ENCODE data around the gene PDCD1. TPM values are rescaled to one million over a fixed set of nuclear protein-coding genes. Genes with fewer than 3 reads are reported as not detected.

PDCD1 gene
- total and polyA plus RNA-seq, 7 experiments from 2014 or later: 0.24 to 9.4 (median 0.85) TPM; not detected in 2

GRCh38 chr2:241853651-241854341 lies 4.9 kb downstream of the PDCD1 start:
- Histone ChIP-seq H3K9me3 (ENCODE audit: control insufficient read depth in 2 of 3, low read length in 3 of 3) (no peaks in the 10 kb centered on the region), H3K4me3 (ENCODE audit: low read length) (no peak overlapping the region), H3K4me1 (ENCODE audit: control insufficient read depth in 2 of 2, insufficient read depth in 2 of 2, low read length in 2 of 2) (peaks cover 8% of the 10 kb centered on the region in 2 donors), H3K27me3 (ENCODE audit: control insufficient read depth in 2 of 2, insufficient read depth in 2 of 2, low read length in 2 of 2) (no peaks in the 10 kb centered on the region), H3K27ac (ENCODE audit: low read depth, low read length) (no peak overlapping the region), H3K36me3 (ENCODE audit: control insufficient read depth in 2 of 3, insufficient read depth in 3 of 3, low read length in 3 of 3) (no peaks in the 10 kb centered on the region)
- Mint-ChIP-seq H3K4me3 (no peak overlapping the region), H3K4me1 (peaks cover 0 to 11% (median 5%) of the 10 kb centered on the region in 7 donors), H3K27ac (no peak overlapping the region), H3K9me3 (no peaks in the 10 kb centered on the region), H3K36me3 (no peaks in the 10 kb centered on the region), H3K27me3 (no peaks in the 10 kb centered on the region)
- ChIA-PET POLR2A (no interaction called here), CTCF (no interaction called here)
- intact Hi-C loops (cut with micrococcal nuclease): no loop called here
- ATAC-seq (peak; percentile 58), DNase-seq (peak in 1 of 9 donors; percentile 7)

DNA sequence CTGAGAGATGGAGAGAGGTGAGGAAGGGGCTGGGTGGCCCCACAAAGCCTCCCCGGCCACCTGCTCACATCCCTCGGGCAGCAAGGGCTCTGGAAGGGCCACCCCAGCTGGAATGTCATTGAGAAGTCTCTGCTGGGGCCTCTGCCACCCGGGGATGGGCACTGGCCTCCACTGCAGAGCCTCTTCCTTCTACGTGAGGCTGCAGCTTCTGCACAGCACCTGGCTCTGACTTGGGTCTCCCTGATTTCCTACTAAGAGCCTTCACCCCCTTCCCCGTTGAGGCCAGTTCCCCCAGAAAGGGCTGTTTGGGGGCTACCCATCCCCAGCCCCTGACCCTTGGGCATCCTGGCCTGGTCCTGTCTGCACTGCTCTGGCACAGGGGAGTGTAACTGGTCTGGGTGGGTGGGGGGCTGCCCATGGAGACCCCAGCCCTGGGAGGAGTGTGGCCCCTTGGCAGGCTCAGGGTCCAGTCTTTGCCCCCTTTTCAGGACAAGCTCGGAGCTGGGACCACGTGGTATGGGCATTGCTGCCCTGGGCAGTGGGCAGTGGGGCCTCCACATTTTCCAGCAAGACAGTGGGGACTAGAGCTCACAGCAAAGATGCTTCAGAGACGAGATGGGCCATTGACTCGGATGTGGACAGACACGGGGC lies 5.6 kb downstream of the PDCD1 start:
- CTCF ChIA-PET: no interaction called here
- intact Hi-C loops (cut with micrococcal nuclease): no loop called here
- POLR2A ChIA-PET: no interaction called here
- H3K9me3 ChIP-seq (ENCODE audit: control insufficient read depth in 2 of 3, low read length in 3 of 3): no peaks in the 10 kb centered on the region
- H3K4me3 ChIP-seq (ENCODE audit: low read length): no peak overlapping the region
- no peaks in the 10 kb centered on the region for H3K27me3 Mint-ChIP-seq
- H3K4me1 Mint-ChIP-seq: peaks cover 0 to 9% (median 3%) of the 10 kb centered on the region in 7 donors
- no peaks in the 10 kb centered on the region for H3K36me3 ChIP-seq (ENCODE audit: control insufficient read depth in 2 of 3, insufficient read depth in 3 of 3, low read length in 3 of 3)
- H3K27ac Mint-ChIP-seq: no peak overlapping the region
- DNase-seq (no peak), ATAC-seq (no peak)
- H3K9me3 Mint-ChIP-seq: no peaks in the 10 kb centered on the region
- no peaks in the 10 kb centered on the region for H3K27me3 ChIP-seq (ENCODE audit: control insufficient read depth in 2 of 2, insufficient read depth in 2 of 2, low read length in 2 of 2)
- peaks cover 1 to 8% of the 10 kb centered on the region in 2 donors for H3K4me1 ChIP-seq (ENCODE audit: control insufficient read depth in 2 of 2, insufficient read depth in 2 of 2, low read length in 2 of 2)
- no peak overlapping the region for H3K27ac ChIP-seq (ENCODE audit: low read depth, low read length)
- no peaks in the 10 kb centered on the region for H3K36me3 Mint-ChIP-seq
- no peak overlapping the region for H3K4me3 Mint-ChIP-seq

DNA sequence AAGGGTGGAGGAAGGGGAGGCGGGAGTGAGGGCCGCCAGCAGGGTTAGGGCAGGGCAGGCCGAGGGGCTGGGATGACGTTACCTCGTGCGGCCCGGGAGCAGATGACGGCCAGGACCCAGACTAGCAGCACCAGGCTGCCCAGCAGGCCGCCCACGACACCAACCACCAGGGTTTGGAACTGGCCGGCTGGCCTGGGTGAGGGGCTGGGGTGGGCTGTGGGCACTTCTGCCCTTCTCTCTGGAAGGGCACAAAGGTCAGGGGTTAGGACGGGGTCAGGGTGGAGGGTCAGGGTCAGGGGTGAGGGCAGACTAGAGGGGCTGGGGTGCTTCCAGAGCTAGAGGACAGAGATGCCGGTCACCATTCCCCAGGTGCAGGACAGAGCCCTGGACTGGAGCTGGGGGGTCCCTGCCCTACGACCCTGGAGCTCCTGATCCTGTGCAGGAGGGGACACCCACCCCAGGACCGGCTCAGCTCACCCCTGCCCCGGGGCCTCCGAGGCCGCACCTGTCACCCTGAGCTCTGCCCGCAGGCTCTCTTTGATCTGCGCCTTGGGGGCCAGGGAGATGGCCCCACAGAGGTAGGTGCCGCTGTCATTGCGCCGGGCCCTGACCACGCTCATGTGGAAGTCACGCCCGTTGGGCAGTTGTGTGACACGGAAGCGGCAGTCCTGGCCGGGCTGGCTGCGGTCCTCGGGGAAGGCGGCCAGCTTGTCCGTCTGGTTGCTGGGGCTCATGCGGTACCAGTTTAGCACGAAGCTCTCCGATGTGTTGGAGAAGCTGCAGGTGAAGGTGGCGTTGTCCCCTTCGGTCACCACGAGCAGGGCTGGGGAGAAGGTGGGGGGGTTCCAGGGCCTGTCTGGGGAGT lies 6.3 kb downstream of the PDCD1 start:
- intact Hi-C loops (cut with micrococcal nuclease): no loop called here

DNA sequence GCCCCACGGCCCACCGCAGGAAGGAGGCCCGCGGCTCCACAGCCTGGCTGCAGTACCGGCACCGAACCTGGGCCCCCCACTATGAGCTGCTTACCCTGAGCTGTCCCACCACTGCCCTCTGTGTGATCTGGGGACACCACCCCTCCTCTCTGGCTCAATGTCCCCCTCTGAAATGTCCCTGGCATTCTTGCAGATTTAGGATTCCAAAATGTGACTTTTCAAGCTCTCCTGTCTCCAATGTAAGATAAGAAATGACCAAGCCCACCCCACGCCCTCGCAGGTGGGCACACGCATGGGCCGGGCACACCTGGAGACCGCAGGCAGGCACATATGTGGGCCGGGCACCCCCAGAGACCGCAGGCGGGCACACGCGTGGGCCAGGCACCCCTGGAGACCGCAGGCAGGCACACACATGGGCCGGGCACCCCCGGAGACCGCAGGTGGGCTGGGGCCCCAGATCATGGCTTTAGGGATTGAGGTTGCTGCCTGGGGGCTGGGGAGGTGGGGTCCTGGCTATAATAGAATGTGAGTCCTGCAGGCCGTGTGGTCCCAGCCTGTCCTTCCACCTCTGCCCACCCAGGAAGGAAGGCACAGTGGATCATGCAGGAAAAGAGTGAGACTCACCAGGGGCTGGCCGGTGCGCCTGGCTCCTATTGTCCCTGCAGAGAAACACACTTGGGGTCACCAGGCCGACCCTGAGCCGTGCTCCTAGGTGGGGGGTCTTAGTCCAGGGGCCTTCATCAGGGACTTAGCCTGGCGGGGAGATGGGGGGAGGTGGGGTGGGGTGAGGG lies 7.2 kb downstream of the PDCD1 start:
- no peaks in the 10 kb centered on the region for H3K36me3 ChIP-seq (ENCODE audit: control insufficient read depth in 2 of 3, insufficient read depth in 3 of 3, low read length in 3 of 3)
- H3K27me3 ChIP-seq (ENCODE audit: control insufficient read depth in 2 of 2, insufficient read depth in 2 of 2, low read length in 2 of 2): no peaks in the 10 kb centered on the region
- Mint-ChIP-seq H3K4me3 (no peak overlapping the region), H3K4me1 (peaks cover 0 to 6% (median 1%) of the 10 kb centered on the region in 7 donors), H3K9me3 (no peaks in the 10 kb centered on the region), H3K36me3 (no peaks in the 10 kb centered on the region), H3K27me3 (peaks cover 0 to 2% (median 0%) of the 10 kb centered on the region in 5 donors), H3K27ac (no peak overlapping the region)
- ATAC-seq: no peak
- ChIA-PET CTCF (no interaction called here), POLR2A (no interaction called here)
- DNase-seq: no peak
- H3K4me3 ChIP-seq (ENCODE audit: low read length): no peak overlapping the region
- no peaks in the 10 kb centered on the region for H3K9me3 ChIP-seq (ENCODE audit: control insufficient read depth in 2 of 3, low read length in 3 of 3)
- intact Hi-C loops (cut with micrococcal nuclease): no loop called here
- H3K4me1 ChIP-seq (ENCODE audit: control insufficient read depth in 2 of 2, insufficient read depth in 2 of 2, low read length in 2 of 2): peaks cover 0 to 5% of the 10 kb centered on the region in 2 donors
- H3K27ac ChIP-seq (ENCODE audit: low read depth, low read length): no peak overlapping the region

More for the DNA sequence above, 6.3 kb downstream of the PDCD1 start:
- Mint-ChIP-seq H3K27ac (no peak overlapping the region), H3K27me3 (no peaks in the 10 kb centered on the region), H3K4me1 (peaks cover 0 to 9% (median 0%) of the 10 kb centered on the region in 7 donors), H3K9me3 (no peaks in the 10 kb centered on the region), H3K36me3 (no peaks in the 10 kb centered on the region), H3K4me3 (no peak overlapping the region)
- H3K27ac ChIP-seq (ENCODE audit: low read depth, low read length): no peak overlapping the region
- POLR2A ChIA-PET: no interaction called here
- H3K4me1 ChIP-seq (ENCODE audit: control insufficient read depth in 2 of 2, insufficient read depth in 2 of 2, low read length in 2 of 2): peaks cover 0 to 8% of the 10 kb centered on the region in 2 donors
- H3K4me3 ChIP-seq (ENCODE audit: low read length): no peak overlapping the region
- no peak for ATAC-seq
- DNase-seq: peak in 1 of 9 donors; percentile 5
- H3K9me3 ChIP-seq (ENCODE audit: control insufficient read depth in 2 of 3, low read length in 3 of 3): no peaks in the 10 kb centered on the region
- no peaks in the 10 kb centered on the region for H3K27me3 ChIP-seq (ENCODE audit: control insufficient read depth in 2 of 2, insufficient read depth in 2 of 2, low read length in 2 of 2)
- H3K36me3 ChIP-seq (ENCODE audit: control insufficient read depth in 2 of 3, insufficient read depth in 3 of 3, low read length in 3 of 3): no peaks in the 10 kb centered on the region
- CTCF ChIA-PET: no interaction called here

- intact Hi-C loops (cut with micrococcal nuclease): no loop called here
- H3K27me3 ChIP-seq (ENCODE audit: control insufficient read depth in 2 of 2, insufficient read depth in 2 of 2, low read length in 2 of 2): no peaks in the 10 kb centered on the region
- H3K9me3 ChIP-seq (ENCODE audit: control insufficient read depth in 2 of 3, low read length in 3 of 3): no peaks in the 10 kb centered on the region
- H3K9me3 Mint-ChIP-seq: no peaks in the 10 kb centered on the region
- ChIA-PET POLR2A (no interaction called here), CTCF (no interaction called here)
- H3K27me3 Mint-ChIP-seq: peaks cover 0 to 6% (median 0%) of the 10 kb centered on the region in 5 donors
- no peak overlapping the region for H3K4me3 Mint-ChIP-seq
- peaks cover 0 to 4% of the 10 kb centered on the region in 2 donors for H3K4me1 ChIP-seq (ENCODE audit: control insufficient read depth in 2 of 2, insufficient read depth in 2 of 2, low read length in 2 of 2)
- no peak overlapping the region for H3K27ac ChIP-seq (ENCODE audit: low read depth, low read length)
- H3K36me3 Mint-ChIP-seq: no peaks in the 10 kb centered on the region
- peaks cover 5 to 10% (median 7%) of the 10 kb centered on the region in 7 donors for H3K4me1 Mint-ChIP-seq
- H3K4me3 ChIP-seq (ENCODE audit: low read length): no peak overlapping the region
- no peaks in the 10 kb centered on the region for H3K36me3 ChIP-seq (ENCODE audit: control insufficient read depth in 2 of 3, insufficient read depth in 3 of 3, low read length in 3 of 3)
- H3K27ac Mint-ChIP-seq: no peak overlapping the region
- DNase-seq: no peak
- ATAC-seq: no peak
Measured at GRCh38 chr2:241850544-241851324, 8.0 kb downstream of the PDCD1 start.

Measured in naive thymus-derived CD4-positive, alpha-beta T cell (primary cell).